NCI-H774 (cell line): ENCODE measurements around the gene USB1.

Source experiments
- DNase-seq: peaks from one replicate; lab custom pipeline; 2025; lab: John Stamatoyannopoulos, UW

USB1 gene

DNA sequence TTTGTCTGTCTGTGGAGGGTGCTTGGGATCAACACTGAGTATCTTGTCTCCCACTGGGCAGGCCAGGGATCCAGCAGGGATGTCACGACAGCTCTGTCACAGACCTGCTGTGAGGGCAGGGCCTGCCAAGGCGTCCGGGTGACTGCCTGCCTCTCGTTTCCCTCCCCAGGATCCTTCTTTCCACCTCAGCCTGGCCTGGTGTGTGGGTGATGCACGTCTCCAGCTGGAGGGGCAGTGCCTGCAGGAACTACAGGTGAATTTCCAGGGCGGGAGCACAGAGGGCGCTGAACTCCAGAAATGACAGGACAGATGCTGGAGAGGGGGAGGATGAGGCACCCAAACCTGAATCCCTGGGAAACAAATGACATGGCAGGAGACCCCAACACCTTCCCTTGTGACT, 17.6 kb downstream of the USB1 start:
- no peak for DNase-seq

DNA sequence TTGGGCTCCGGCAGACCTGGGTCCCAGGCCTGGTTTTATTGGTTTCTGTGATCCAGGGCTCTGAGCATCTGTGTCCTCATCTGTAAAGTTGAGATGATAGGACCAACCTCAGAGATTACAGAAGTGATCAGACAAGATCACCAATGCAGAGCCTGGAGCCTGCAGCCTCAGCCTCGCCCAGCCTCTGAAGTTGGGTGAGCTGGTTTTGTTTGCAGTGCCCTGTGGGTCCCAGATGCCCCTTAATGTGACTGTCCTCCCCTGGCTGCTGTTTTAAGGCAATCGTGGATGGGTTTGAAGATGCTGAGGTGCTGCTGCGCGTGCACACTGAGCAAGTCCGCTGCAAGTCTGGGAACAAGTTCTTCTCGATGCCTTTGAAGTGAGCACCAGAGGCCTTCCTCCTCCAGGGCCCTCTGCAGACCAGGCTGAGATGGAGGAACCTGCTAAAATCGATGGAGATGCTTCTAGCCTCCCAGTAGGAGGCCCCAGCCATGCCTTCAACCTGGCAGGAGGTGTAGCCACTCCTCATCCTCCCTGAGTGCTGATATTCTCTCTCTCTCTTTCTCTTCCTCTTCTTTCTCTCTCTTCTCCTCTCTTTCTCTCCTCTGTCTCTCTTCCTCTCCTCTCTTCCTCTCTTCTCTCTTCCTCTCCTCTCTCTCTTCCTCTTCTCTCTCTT, 18.8 kb downstream of the USB1 start:
- no peak for DNase-seq

DNA sequence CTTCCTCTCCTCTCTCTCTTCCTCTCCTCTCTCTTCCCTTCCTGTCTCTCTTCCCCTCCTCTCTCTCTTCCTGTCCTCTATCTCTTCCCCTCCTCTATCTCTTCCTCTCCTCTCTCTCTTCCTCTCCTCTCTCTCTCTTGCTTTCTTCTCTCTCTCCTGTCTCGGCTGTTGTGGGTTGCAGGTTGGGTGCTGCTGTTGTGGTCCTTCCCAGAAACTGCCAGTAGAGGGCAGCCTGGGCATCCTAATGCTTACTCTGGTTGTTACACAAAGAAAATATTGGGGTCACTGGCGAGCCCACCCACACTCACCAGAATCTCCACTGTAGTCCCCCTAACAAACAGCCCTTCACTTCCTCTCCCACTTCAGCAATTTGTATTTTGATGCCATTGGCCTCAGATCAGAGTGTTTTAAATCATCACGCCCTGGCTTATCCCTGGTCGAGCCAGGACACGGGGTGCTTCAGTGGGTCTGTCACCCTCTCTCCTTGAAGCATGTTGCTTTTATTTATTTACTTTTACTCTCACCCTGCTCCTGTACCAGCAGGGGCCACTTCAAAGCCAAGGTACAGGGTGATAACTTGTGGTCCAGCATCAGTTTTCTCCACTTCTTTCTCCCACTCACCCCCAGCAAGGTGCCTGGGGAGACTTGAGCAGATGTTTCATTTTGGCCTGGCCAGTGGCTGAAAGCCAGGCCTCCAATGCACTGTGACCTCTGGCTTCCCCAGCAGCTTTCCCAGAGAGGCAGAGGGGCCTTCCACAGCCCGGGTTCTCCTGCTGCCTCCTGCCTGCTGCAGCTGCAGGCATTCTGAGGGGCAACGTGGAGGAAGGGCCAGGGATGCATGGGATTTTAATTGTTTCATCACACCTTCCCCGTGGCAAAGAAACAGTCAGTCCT, 19.7 kb downstream of the USB1 start:
- DNase-seq, result no peak

DNA sequence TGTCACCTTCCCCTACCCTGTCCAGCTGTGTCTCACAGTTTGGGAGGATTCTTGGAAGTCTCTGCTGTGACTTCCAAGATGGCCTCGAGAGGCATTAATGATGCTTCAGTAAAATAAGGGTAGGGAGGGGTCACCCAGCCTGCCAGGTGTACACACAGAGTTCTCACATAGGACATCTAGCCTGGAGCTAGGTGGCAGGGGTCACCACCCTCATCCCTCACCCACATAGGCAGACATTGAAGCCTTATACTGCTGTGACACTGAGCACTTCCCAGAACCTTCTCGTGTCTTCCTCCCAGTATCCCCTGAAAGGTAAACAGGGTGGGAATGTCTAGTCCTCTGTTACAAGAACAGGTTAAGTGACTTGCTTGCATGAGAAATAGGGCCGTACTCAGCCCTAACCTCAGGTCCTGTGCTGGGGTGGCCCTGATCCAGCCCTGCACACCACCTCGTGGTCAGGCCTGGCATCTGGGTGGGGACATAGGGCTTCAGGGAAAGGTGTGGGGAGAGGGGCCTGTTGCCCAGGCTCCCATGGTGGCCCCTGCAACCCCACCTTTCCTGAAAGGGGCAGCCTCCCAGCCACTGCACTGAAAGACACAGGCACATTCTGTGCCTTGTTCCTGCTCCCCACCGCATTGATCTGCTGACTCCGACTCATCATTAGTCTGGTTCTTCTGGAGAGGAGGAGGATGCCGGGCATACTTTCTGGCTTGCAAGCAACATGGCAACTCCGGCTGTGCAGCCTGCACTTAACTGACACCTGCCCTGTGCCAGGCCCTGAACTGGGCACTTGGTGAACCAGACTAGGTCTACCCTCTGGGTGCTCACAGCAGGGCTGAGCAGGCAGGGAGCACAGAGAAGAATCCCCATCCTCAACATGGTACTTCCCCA, 20.7 kb downstream of the USB1 start:
- no peak for DNase-seq

DNA sequence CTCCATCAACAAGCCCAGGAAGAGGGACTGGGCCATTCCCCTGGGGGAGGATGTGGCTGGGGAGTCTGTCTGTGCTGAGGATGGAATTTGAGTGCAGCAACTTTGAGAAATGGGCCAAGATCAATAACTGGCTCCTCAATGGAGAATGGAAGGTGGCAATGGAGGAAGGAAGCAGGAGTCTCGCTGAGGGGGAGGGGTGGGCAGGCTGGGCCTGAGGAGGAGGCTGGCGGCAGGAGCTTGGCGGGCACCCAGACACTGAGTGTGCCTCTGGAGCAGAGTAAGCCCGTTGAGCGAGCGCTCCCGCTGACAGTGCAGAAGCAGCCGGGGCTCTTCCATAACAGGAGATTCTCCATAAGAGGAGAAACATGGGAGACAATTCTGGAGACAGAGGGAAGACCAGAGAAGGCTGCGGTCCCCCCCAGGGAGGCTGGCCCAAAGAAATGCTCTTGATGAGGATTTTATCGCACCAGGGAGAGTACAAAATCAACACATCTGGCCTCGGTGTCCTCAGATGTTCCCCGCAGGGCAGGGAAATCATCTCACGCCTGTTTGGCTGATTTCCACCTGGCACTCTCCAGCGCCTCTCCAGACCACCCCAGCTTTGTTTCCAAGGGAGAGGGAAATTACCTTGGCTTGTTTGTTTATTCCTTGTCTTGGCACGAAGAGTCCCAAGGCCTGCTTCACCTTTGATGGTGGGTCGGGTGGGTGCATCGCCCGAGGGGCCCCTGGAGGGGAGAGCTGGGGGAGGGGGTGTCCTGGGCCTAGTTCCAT, 21.6 kb downstream of the USB1 start:
- DNase-seq, result peak; percentile 36

DNA sequence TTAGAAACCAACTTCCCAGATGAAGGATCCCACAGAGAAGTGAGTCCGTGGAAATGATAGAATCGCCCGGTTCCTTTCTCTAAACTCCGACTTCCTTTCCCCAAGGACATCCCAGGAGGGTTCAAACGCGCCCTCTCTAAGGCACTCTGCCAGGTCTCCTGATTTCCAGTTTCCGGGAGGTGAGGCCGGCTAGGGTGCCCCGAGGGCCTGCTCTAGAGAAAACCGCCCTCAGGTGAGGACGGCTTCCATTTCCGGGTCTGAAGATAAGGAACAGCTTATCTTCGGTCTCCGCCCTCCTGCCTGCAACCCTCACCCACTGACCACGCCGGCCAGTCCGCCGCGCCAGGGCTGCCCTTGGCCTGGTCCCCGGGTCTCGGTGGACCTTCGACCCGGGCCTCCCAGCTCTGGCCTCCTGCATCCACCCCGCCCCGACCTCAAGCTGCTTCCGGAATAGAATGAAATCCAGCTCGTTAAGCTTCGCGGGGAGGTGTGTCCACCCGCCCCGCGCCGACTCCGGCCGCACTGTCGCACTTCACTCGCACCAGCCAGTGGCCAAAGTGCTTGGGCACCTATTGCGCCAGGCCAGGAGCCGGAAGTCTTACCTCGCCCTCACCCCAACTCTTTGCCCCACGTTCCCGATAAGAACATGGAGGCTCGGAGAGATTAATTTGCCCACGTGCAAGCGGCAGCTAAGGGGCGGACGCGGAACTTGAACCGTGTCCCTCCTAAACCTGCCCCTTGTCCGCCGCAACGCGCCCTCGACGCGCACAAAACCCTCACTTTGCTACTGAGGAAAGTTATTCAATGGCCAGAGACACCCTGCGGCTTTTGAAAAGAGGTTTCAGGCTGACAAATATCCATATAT, 23.5 kb downstream of the USB1 start:
- peak; percentile 42 for DNase-seq

DNA sequence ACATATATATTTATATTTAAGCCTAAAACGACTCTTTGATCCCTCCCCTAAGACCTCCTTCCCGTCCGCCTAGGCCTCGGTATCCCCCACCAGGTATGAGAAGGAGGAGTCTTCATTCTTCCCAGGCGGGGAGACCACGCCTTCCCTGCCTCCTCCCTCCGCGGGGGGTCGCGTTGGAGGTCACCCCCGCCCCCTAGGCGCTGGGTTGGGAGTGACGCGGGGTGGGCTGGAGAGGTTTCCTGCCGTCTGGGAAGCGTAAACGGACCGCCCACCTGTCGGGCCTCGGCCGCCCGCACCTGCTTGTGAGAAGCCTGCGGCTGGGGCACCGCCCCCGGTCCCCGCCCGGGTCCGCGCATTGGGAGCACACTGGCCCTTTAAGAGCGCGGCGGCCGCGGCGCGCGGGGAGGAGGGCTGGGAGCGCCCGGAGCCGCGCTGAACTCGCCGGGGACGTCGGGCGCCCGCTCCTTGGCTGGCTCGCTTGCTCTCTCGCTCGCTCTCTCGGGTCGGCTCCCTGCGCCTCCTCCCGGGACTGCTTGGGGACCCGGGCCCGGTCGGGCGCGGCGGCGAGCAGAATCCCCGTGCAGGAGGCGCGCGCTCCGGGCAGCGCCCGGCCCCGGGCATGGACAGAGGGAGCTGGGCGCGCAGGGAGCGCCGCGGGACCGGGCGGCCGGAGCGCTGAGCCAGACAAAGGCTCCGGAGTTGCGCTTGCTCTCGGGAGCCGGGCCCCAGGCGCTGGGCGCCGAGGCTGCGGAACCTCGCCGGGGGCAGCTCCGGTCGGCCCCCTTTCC, 24.3 kb downstream of the USB1 start, which contains the start of gene MMP15:
MMP15 (plus strand) TSS at position 404 of the 788 bp plus-strand sequence. CDS start 597 bp downstream, outside the sequence.
- DNase-seq, result peak; percentile 93

DNA sequence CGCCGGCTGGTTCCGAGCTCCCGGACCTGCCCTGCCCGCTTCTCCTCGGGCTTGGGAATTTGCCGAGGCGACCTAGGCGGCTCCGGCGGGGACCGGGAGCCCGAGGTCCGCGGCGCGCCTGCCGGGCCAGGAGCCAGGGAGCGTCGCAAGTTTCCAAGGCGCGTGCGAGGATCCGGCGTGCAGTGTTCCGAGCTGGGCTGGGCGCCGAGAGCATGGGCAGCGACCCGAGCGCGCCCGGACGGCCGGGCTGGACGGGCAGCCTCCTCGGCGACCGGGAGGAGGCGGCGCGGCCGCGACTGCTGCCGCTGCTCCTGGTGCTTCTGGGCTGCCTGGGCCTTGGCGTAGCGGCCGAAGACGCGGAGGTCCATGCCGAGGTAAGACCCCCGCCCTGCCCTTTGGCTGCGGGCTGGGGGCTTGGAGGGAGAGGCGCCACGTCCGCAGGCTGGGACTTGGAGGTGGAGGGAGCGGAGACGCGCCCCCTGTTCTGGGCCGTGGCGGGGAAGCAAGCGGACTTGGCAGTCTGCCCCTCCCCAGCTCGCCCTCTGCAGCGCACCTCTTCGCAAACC, 25.0 kb downstream of the USB1 start:
- no peak for DNase-seq

DNA sequence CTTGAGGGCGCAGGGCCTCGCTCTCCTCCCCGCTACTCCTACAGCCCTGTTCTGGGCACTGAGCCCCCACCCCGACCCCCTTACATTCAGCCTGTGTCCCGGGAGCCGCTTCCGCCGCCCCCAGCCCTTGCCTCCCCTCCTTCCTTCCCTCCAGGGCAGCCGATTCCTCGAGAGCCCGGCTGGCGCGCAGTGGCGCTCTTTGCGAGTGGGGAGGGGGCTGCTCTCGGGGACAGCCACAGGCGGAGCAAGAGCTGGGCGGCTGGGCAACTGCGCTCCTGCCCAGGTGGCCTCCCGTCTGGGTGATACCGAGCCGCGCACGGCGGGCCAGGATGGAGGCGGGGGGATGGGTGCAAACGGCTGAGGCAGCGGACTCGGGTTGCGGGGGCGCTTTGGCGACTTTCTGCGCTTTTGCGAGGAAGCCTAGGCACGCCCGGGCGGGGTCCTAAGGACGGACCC, 25.5 kb downstream of the USB1 start:
- DNase-seq, result no peak

DNA sequence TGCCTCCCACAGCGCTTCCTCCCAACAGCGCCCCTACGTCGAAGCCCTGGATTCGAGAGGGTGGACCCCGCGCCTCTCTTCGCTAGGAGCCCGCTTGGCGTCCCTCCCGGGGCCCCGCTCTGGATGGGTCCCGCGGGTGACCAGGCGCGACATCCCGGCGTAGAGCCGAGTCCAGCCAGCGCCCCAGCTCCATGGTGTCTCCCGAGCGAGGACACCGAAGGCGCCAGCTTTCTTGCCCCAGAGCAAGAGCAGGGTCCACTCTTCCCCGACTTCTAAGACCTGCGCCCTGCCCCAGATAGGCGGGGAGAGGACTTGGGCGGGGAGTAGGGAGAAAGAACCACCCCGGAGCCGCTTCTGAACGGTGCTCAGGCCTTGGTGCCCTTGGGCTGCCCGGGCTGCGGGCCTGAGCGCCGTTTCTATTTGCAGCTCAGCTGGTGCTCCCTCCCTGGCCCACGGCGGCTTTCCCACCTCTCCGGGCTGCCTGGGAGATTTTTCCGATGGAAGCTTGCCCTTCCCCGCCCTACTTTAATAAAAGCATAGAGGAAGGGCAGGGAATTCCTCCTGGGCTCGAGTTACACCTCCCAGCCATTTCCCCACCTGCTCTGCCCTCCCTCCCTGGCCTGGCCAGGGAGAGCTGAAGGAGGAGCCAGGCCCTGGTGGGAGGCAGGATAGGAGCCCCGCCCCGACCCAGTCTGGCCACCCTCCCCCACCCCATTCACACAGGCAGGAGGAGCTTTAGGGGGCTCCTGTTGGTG, 26.1 kb downstream of the USB1 start:
- DNase-seq, result no peak

DNA sequence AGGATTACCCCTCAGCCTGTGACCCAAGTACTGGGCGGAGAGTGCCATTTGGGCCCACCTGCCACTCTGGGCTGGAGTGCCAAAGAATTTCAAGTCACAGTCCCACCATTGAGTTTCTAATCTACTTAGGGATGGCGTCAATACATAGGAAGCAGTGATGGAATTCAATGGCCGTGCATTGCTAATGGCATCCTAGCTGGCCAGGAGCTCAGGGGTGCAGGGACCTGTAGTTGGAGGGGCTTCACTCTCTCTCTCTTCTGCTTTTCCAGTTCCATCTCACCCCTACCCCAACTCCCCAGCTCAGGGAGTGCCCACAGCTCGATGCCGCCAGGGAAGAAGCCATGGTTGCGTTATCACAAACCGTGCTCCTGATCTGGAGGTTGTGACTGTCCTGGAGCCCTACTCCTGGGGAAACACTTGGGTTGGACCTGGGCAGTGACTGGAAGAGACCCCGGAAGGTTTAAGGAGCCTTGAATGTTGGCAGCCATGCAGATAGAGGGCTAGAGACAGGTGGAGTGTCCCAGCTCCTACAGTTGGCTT, 26.8 kb downstream of the USB1 start:
- DNase-seq, result no peak

DNA sequence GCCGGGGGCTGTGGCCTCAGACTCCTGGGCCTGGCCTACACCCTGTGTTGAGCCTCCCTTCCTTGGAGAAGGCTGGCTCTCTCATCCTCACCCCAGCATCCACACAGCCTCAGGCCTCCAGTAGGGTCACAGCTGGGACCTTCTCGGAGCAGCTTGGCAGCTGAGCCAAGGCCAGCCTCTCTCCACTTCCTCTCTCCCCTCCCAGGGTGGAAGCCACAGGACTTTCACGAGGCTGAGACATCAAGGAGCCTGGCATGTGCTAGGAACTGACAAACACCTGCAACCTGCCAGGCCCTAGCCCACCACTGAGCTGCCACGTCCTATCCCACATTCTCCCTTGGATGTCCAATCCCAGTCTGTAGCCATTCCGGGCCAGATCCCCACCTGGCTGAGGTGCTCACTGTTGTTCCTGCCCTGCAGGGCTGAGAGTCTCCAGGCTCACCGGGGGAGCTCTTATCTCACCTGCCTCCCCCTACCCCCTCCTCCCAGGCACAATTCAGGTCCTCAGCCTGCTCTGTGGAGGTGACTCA, 27.4 kb downstream of the USB1 start:
- DNase-seq, result no peak

DNA sequence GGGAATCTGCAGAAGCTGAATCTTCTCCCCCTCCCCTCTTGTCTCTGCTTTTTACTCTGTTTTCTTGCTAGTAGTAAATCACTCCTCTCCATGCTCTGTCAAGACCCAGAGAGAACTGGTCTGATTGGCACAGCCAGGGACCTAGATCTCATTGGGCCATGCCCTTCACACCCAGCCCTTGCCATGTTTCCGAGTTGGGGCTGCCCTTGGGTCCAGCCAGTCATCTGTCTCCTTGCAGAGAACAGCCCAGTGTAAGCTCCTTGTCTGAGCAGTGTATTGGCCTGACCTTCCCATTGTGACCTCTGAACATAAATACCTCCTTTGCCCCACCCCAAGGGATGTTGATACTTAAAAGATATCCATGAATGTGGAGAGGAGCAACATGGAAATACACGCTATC, 28.2 kb downstream of the USB1 start:
- no peak for DNase-seq

DNA sequence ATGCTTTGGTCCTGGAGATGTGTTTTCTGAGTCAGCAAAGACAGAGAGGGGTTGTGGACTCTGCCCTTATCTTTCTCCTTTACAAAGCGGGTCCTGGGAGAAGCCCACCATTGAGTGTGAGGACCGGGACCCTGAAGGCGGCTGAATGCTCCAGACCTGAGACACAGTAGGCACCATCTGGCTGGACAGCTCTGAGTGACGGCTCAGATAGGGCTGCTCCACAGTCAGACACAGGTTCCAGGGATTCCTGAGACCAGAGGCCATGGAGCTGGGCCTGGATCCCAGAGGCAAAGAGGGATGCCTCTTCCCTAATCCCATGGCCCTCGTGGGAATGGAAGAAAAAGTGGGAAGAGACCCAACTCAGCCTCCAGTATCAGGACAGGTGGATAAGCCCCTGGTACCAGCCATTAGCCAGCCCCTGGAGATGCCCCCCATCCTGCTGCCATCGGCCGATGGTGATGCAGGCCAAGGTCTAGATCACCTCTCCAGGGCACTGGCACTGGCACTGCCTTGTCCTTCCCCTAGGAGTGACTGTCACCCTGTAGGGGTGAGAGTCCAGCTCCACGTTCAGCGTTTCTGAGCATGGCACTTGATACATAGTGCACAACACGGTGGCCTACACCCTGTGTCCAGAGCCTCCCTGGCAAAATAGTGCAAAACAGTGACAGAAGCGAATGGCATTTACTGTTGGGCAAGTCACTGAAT, 29.1 kb downstream of the USB1 start:
- no peak for DNase-seq

DNA sequence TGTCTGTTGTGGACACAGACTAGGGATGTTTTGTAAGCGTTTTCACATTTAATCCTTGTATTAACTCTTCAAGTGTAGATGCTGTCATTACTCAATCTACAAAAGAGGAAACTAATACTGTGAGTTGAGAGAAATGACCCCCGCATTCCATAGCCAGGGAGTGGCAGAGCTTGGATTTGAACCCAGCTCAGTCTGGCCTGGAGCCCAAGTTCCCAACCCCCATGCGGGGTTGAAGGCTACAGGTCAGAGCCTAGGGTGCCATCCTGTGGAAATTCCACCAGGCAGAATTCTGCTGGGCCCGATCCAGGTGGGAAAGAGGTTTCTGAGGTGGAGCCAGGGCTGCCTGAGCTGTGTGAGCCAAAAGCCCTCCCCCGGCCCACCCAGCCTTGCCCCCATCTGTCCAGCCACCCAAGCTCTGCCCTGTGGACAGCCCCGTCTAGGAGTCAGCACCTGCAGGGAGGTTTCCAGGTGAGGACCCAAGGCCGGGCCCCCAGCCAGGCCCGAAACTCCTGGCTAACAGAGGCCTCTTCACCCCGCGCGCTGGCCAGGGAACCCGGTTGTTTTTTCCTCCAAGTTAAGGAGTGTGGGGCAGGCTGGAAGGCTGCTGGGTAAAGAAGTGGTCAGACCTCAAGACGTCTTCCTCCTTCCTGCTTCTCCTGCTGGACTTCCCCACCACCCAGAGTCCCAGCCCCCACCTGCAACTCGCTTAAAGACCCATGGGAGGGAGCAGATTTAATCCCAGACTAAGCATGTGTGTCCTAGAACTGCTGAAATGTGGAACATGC, 30.0 kb downstream of the USB1 start:
- no peak for DNase-seq

DNA sequence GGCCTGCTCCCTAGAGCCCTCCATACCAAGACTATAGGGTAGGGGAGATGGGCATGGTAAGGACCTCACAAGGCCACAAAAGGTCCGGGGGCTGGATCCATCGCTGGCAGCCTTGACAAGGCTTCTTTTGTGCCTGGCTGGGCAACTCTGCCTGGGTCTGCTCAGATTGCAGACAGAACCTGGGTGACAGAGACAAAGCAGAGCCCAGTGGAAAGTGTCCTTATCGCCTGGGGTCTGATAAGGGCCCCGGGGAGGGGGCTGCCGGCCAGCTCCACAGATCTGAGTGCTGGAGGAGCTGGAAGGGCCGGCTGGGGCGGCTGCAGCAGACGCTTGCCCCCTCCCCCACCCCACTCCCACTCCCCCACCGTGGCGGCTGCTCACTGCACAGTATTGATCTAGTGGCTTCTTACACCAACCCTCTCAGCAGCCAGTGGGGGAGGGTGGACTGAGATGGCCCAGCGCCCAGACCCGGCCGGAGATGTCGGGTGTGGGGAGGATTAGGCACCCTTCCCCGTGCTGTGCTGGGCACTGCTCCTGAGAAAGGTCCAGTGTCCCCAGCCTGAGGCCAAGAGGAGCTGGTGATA, 31.6 kb downstream of the USB1 start:
- no peak for DNase-seq
